Epidermal melanocyte (primary cell): ENCODE data around the gene TET1.
A peak's percentile ranks its signal among the peaks of the same experiment; 100 is the strongest.
"Not testable (repeated sequence)": the region's sequence is repeated elsewhere in the genome, so short reads cannot be mapped to it uniquely, and the experiment has no call there.

ENCODE experiments used
- DNase-seq: peaks from one replicate; pipeline ENCODE4 v3.0.0; 2011; ENCODE audit warnings: low spot score; ENCODE audit not compliant: insufficient read length

The TET1 gene

GRCh38 chr10:68606918-68607317, 46.8 kb downstream of the TET1 start:
- no peak for DNase-seq

DNA sequence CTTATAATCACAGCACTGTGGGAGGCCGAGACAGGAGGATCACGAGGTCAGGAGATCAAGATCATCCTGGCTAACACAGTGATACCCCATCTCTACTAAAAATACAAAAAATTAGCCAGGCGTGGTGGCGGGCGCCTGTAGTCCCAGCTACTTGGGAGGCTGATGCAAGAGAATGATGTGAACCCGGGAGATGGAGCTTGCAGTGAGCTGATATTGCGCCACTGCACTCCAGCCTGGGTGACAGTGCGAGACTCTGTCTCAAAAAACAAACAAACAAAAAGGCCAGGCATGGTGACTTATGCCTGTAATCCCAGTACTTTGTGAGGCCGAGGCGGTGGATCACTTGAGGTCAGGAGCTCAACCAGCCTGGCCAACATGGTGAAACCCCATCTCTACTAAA, 49.9 kb downstream of the TET1 start:
- DNase-seq = not testable (repeated sequence)

DNA sequence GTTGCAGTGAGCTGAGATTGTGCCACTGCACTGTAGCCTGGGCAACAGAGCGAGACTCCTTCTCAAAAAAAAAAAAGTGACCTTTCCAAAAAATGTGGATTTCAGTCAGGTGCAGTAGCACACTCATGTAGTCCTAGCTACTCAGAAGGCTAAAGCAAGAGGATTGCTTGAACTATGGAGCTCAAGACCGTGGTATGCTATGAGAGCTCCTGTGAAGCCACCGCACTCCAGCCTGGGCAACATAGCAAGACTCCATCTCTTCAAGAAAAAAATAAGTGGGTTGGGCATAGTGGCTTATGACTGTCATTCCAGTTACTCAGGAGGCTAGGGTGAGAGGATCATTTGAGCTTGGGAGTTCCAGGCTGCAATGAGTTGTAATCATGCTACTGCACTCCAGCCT, 51.1 kb downstream of the TET1 start:
- DNase-seq = no peak

DNA sequence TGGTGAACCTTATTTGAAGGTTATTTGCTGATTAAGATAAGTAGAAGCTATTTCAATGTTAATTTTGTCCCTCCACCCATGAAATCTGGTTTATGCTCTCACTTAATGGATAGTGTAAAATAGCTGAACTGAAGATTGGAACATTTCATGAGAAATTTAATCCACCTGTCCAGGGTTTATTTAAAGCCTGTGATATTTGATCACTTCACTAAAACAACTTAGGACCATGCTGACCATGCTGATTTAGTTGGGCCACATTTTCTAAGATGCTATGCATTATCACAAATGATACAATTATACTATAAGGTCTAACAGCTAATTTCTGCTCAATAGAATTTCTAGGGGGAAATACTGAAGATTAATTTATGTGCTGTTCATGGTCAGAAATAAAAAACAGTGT, 53.8 kb downstream of the TET1 start:
- DNase-seq = not testable (repeated sequence)

DNA sequence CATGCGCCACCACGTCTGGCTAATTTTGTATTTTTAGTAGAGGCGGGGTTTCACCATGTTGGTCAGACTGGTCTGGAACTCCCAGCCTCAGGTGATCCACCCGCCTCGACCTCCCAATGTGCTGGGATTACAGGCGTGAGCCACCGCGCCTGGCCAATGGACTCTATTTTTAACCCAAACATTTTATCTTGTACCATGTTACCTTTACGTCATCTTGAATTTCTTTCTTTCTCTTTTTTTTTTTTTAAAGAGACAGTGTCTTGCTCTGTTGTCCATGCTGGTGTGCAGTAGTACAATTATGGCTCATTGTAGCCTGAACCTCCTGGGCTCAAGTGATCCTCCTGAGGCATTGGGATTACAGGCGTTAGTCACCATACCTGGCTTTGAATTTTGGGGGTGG, 57.6 kb downstream of the TET1 start:
- DNase-seq = not testable (repeated sequence)

DNA sequence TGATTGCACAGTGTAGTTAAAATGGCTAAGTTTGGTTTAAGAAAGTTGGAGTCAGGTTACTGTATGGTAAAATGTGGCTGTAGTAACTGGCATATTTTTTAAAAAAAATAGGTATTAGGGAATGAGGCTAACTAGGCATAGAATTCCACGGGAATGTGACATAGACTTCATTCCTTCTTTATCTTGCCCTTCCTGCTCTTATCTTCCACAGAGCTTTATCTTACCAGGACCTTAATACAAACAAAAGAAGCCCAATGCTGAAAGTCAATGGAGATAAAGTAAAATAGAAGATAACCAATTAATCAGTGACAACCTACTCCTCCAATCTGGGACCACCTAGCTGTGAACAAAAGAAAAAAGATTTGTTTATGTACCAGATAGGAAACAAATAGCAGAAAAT, 58.1 kb downstream of the TET1 start:
- no peak for DNase-seq

DNA sequence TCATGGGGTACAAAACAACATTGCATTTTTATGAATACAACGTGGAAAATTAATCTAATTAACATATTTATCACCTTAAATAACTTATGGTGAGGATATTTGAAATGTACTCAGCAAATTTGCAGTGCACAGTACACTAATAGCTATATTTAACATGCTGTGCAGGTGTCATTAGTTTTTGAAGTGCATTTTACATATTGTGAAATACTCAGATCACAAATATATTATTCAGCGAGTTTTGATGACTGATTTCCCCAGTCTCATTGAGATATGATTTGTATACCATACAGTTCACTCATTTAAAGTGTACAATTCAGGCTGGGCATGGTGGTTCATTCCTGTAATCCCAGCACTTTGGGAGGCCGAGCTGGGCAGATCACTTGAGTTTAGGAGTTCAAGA, 59.5 kb downstream of the TET1 start:
- no peak for DNase-seq

- DNase-seq = no peak
These were observed 65.3 kb downstream of the TET1 start for GRCh38 chr10:68625316-68625921.

DNA sequence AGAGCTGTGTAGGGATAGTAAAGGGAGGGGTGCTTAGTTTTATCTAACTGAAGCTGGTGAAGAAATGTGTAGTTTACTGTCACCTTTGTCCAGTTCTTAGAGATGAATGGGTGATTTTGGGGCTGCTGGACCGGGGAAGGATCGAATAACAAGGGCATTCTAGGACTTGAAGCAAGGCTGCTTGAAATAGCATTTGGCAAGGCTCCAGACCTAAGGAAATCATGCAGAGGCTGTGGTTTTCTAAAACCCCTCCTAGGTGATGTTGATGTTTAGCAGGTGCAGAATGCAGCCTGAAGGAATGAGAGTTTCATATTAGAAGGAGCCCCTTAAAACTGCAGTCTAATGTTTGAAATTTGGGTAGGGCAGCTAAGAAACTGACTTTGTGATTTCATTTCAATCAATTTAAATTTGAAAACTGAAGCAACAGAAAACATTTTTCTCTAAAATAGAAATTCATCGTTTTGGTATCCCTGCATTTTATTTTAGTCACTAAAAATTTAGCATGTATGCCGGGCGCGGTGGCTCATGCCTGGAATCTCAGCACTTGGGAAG, 68.5 kb downstream of the TET1 start:
- DNase-seq = no peak

- not testable (repeated sequence) for DNase-seq
These were observed 72.1 kb downstream of the TET1 start for GRCh38 chr10:68632271-68632560.

DNA sequence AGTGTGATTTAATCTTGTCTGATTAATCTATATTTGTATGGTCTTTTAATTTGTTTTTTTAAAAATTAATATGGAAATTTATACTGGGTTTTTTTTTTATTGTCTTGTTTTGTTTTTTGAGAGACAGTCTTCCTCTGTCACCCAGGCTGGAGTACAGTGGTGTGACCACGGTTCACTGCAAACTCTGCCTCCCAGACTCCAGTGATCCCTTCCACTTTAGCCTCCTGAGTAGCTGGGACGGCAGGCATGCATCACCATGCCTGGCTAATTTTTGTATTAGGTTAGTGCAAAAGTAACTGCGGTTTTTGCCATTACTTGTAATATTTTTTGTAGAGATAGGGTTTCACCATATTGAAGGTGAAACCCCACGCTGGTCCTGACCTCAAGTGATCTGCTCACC, 73.1 kb downstream of the TET1 start:
- no peak for DNase-seq

GRCh38 chr10:68633816-68634466, 73.8 kb downstream of the TET1 start:
- DNase-seq = no peak

- no peak for DNase-seq
These were observed 76.2 kb downstream of the TET1 start for GRCh38 chr10:68636335-68636734.

- DNase-seq = not testable (repeated sequence)
These were observed 83.4 kb downstream of the TET1 start for GRCh38 chr10:68643550-68643949.

GRCh38 chr10:68647672-68648341, 87.7 kb downstream of the TET1 start:
- DNase-seq = peak; percentile 73

- DNase-seq = no peak
These were observed 95.5 kb downstream of the TET1 start for GRCh38 chr10:68655620-68656126.

- DNase-seq = no peak
These were observed 105.7 kb downstream of the TET1 start for GRCh38 chr10:68665841-68666240.

DNA sequence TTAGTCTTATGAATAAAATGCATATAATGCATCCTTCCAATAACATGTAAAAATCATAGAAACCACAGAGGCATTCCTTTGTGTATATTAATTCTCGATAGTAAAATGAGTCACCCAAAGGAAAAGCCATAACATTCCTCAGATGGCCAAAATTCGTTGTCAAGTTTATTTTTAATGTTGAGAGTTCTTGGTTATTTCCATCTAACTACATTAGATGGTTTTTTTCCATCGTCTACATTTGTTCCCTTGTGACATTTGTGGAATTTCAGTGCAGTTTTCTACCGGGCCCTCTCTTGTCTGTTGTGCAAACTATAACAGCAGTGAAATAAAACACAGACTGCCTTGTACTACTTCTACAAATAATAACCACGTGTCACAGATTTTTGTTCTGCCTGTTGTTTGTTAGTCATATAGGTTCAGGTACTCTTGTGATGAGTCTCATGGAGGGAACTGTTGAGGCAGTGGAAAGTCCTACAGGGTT, 106.2 kb downstream of the TET1 start:
- DNase-seq = peak; percentile 57

GRCh38 chr10:68668231-68668630, 108.1 kb downstream of the TET1 start:
- DNase-seq = no peak

GRCh38 chr10:68668972-68669371, 108.8 kb downstream of the TET1 start:
- DNase-seq = no peak

- no peak for DNase-seq
These were observed 124.3 kb downstream of the TET1 start for GRCh38 chr10:68684413-68684812.

DNA sequence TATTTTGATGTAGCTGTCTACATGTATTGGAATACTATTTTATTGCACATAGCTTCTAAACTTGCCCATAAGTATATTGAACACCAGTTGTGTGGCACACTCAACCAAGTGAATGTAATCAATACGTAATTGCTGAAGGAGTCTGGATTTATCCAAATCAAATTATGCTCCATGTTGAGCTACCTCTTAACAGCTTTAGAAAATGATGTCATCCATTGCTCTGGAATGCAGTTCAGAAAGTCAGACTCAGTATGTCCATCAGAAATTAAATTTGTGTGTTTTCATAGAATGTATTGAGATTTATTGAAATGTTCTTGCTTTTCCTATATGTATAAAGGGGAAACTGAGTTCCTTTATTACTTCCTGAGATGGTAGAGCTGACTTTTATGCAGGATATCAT, 135.9 kb downstream of the TET1 start:
- DNase-seq = no peak
